Neural cell (in vitro differentiated cells): ENCODE data around the gene SLC6A7. TPM values are rescaled to one million over a fixed set of nuclear protein-coding genes. Genes with fewer than 3 reads are reported as not detected.

ENCODE experiments used
- H2AFZ ChIP-seq: fragments of 200-600, 300-800 bp; sonication (generic), shearing (Covaris generic); 2 replicates; pipeline ENCODE4 v1.6.0; 2014; ENCODE audit warnings: low read depth, mild to moderate bottlenecking, antibody characterized with exemption, low read length, moderate library complexity
- H3F3A ChIP-seq: fragments of 200-600 bp; shearing (Covaris generic); 2 replicates; pipeline ENCODE4 v1.6.1; 2016; ENCODE audit warnings: mild to moderate bottlenecking, moderate library complexity, mixed read lengths, antibody characterized with exemption, low read length; ENCODE audit not compliant: insufficient read depth, poor library complexity, severe bottlenecking
- H3K27ac ChIP-seq: fragments of 200-600, 300-800 bp; sonication (generic), shearing (Covaris generic); 2 replicates; pipeline ENCODE4 v1.5.1; 2014; ENCODE audit warnings: mild to moderate bottlenecking, low read length, moderate library complexity
- H3K27me3 ChIP-seq: fragments of 300-800, 200-600 bp; sonication (generic), shearing (Covaris generic); 2 replicates; pipeline ENCODE4 v1.6.0; 2014; ENCODE audit warnings: mild to moderate bottlenecking, low read depth, low read length, moderate library complexity; ENCODE audit not compliant: insufficient read depth
- H3K36me3 ChIP-seq: fragments of 300-800, 200-600 bp; sonication (generic), shearing (Covaris generic); 2 replicates; pipeline ENCODE4 v1.5.1; 2014; ENCODE audit warnings: mild to moderate bottlenecking, antibody characterized with exemption, low read length, moderate library complexity; ENCODE audit not compliant: insufficient read depth
- H3K4me2 ChIP-seq: fragments of 300-800, 200-600 bp; sonication (generic), shearing (Covaris generic); 2 replicates; pipeline ENCODE4 v1.6.0; 2014; ENCODE audit warnings: mild to moderate bottlenecking, low read length
- H3K4me3 ChIP-seq: fragments of 300-800, 200-600 bp; sonication (generic), shearing (Covaris generic); 2 replicates; pipeline ENCODE4 v1.5.1; 2014; ENCODE audit warnings: mild to moderate bottlenecking, low read length, moderate library complexity
- H3K79me2 ChIP-seq: fragments of 200-600 bp; shearing (Covaris generic); replicated peaks from 2 replicates; pipeline ENCODE4 v1.6.0; 2014; ENCODE audit warnings: mild to moderate bottlenecking, low read length, moderate library complexity; ENCODE audit not compliant: insufficient read depth
- H3K9ac ChIP-seq: fragments of 300-800, 200-600 bp; sonication (generic), shearing (Covaris generic); 2 replicates; pipeline ENCODE4 v1.6.1; 2016; ENCODE audit warnings: mild to moderate bottlenecking, low read length, mixed read lengths
- H3K9me2 ChIP-seq: fragments of 200-600 bp; shearing (Covaris generic); 2 replicates; pipeline ENCODE4 v1.6.1; 2016; ENCODE audit warnings: mild to moderate bottlenecking, low read length, mixed read lengths; ENCODE audit not compliant: insufficient read depth
- H3K9me3 ChIP-seq: fragments of 200-600, 300-800 bp; sonication (generic), shearing (Covaris generic); 2 replicates; pipeline ENCODE4 v1.6.1; 2016; ENCODE audit warnings: mild to moderate bottlenecking, mixed run types, low read length, moderate library complexity, mixed read lengths
- H4K20me1 ChIP-seq: fragments of 200-600 bp; shearing (Covaris generic); 2 replicates; pipeline ENCODE4 v1.6.1; 2016; ENCODE audit warnings: mild to moderate bottlenecking, mixed run types; ENCODE audit not compliant: insufficient read depth
- CTCF ChIP-seq: fragments of 450-650 bp; IDR thresholded peaks from 2 replicates; pipeline ENCODE4 v1.5.1; 2014; ENCODE audit warnings: antibody characterized with exemption, mild to moderate bottlenecking, moderate library complexity; ENCODE audit not compliant: poor library complexity, severe bottlenecking
- EP300 ChIP-seq: fragments of 450-650 bp; conservative IDR thresholded peaks from 2 replicates; pipeline ENCODE4 v1.6.1; 2014; ENCODE audit warnings: antibody characterized with exemption, mild to moderate bottlenecking, moderate library complexity; ENCODE audit not compliant: poor library complexity, severe bottlenecking
- EZH2 ChIP-seq: fragments of 200-600, 300-800 bp; shearing (Covaris generic), sonication (generic); IDR thresholded peaks from 2 replicates; pipeline ENCODE4 v1.6.1; 2014; ENCODE audit warnings: antibody characterized with exemption, low read length, borderline replicate concordance, mild to moderate bottlenecking; ENCODE audit not compliant: insufficient read depth, poor library complexity, severe bottlenecking
- MXI1 ChIP-seq: fragments of 450-650 bp; conservative IDR thresholded peaks from 2 replicates; pipeline ENCODE4 v1.6.1; 2014; ENCODE audit warnings: antibody characterized with exemption, mild to moderate bottlenecking; ENCODE audit not compliant: poor library complexity, severe bottlenecking
- POLR2AphosphoS5 ChIP-seq: IDR thresholded peaks from 2 replicates; pipeline ENCODE4 v1.6.1; 2012
- RAD21 ChIP-seq: fragments of 450-650 bp; conservative IDR thresholded peaks from 2 replicates; pipeline ENCODE4 v1.6.1; 2014; ENCODE audit warnings: antibody characterized with exemption, mild to moderate bottlenecking, moderate library complexity
- REST ChIP-seq: IDR thresholded peaks from 2 replicates; pipeline ENCODE4 v1.6.1; 2012; ENCODE audit warnings: borderline replicate concordance
- SMC3 ChIP-seq: fragments of 450-650 bp; conservative IDR thresholded peaks from 2 replicates; pipeline ENCODE4 v1.6.1; 2014; ENCODE audit warnings: antibody characterized with exemption, mild to moderate bottlenecking, moderate library complexity; ENCODE audit not compliant: poor library complexity
- TAF1 ChIP-seq: IDR thresholded peaks from 2 replicates; pipeline ENCODE4 v1.6.1; 2012; ENCODE audit warnings: low read depth
- polyA plus RNA-seq: library from polyadenylated mRNA; depleted of rRNA; stranded (reverse); fragments of >200 nt; gene quantifications from 2 replicates; pipeline ENCODE4 v1.2.3, GENCODE V29; 2014

The SLC6A7 gene
- polyA plus RNA-seq, 1 donor from 2014 or later: 4.6 TPM

- Histone ChIP-seq H3K79me2 (no peaks in the 10 kb centered on the region), H3K9me3 (no peaks in the 10 kb centered on the region), H3K4me3 (no peak overlapping the region), H3K9me2 (no peaks in the 10 kb centered on the region), H3K36me3 (no peaks in the 10 kb centered on the region), H3K4me2 (no peak overlapping the region), H4K20me1 (no peaks in the 10 kb centered on the region), H2AFZ (no peak overlapping the region), H3K27ac (no peak overlapping the region), H3F3A (no peaks in the 10 kb centered on the region), H3K9ac (no peak overlapping the region), H3K27me3 (no peaks in the 10 kb centered on the region)
- no peak for TF ChIP-seq RAD21
Observed at GRCh38 chr5:150152636-150153462, 37.0 kb upstream of the SLC6A7 start.

- no peak overlapping the region for H3K9ac ChIP-seq
- no peaks in the 10 kb centered on the region for H3F3A ChIP-seq
- no peaks in the 10 kb centered on the region for H3K79me2 ChIP-seq
- no peaks in the 10 kb centered on the region for H3K36me3 ChIP-seq
- H3K27me3 ChIP-seq: no peaks in the 10 kb centered on the region
- H3K4me3 ChIP-seq: no peak overlapping the region
- H3K27ac ChIP-seq: no peak overlapping the region
- H3K4me2 ChIP-seq: no peak overlapping the region
- H3K9me2 ChIP-seq: no peaks in the 10 kb centered on the region
- H3K9me3 ChIP-seq: no peaks in the 10 kb centered on the region
- TF ChIP-seq RAD21 (no peak), MXI1 (no peak), CTCF (no peak), REST (no peak), SMC3 (no peak), EZH2 (no peak), EP300 (no peak), POLR2AphosphoS5 (no peak), TAF1 (no peak)
- no peak overlapping the region for H2AFZ ChIP-seq
- no peaks in the 10 kb centered on the region for H4K20me1 ChIP-seq
Observed at GRCh38 chr5:150153483-150153882, 36.4 kb upstream of the SLC6A7 start.
